K562 (cell line): ENCODE data around the gene CCDC32. TPM values are rescaled to one million over a fixed set of nuclear protein-coding genes. Genes with fewer than 3 reads are reported as not detected.
A peak's percentile ranks its signal among the peaks of the same experiment; 100 is the strongest.

ENCODE experiments used
- CAMTA2 ChIP-seq: fragments of 250-450 bp; sonication (Bioruptor Pico); conservative IDR thresholded peaks from 2 replicates; pipeline ENCODE4 v1.5.1; 2022
- CCAR2 ChIP-seq: fragments of 200-400 bp; formaldehyde crosslinking; IDR thresholded peaks from 2 replicates; pipeline ENCODE4 v1.6.1; 2017; ENCODE audit warnings: mild to moderate bottlenecking, low read depth, low read length
- HDAC1 ChIP-seq, 2 experiments: fragments of 450-650 bp; IDR thresholded peaks; 2 replicates each; pipeline ENCODE4 v1.6.1; 2016 to 2017; ENCODE audit warnings: inconsistent platforms in 1 of 2, mild to moderate bottlenecking in 1 of 2, moderate library complexity in 1 of 2
- HINFP ChIP-seq: fragments of 450-650 bp; conservative IDR thresholded peaks from 2 replicates; pipeline ENCODE4 v1.6.1; 2016; ENCODE audit warnings: missing genetic modification characterization, low read depth, mild to moderate bottlenecking, control low read depth, missing compliant biosample characterization
- HSF4 ChIP-seq: fragments of 250-450 bp; sonication (Bioruptor Pico); IDR thresholded peaks from 2 replicates; pipeline ENCODE4 v2.1.2; 2022; ENCODE audit warnings: mild to moderate bottlenecking, moderate library complexity, borderline replicate concordance
- IRF2 ChIP-seq: sonication (generic); formaldehyde crosslinking; IDR thresholded peaks from 2 replicates; pipeline ENCODE4 v1.8.1; 2022; ENCODE audit warnings: mild to moderate bottlenecking, missing genetic modification reagents
- KDM1A ChIP-seq, 2 experiments: fragments of 450-650 bp; IDR thresholded peaks; 2 replicates each; pipeline ENCODE4 v1.6.1; 2016; ENCODE audit warnings: mild to moderate bottlenecking in 2 of 2
- KDM5B ChIP-seq: fragments of 200-600 bp; sonication (generic); IDR thresholded peaks from 2 replicates; pipeline ENCODE4 v1.6.1; 2012; ENCODE audit warnings: low read depth, mild to moderate bottlenecking, moderate library complexity, low read length, control low read depth, inconsistent platforms; ENCODE audit not compliant: insufficient replicate concordance
- LCOR ChIP-seq: sonication (generic); formaldehyde crosslinking; IDR thresholded peaks from 2 replicates; pipeline ENCODE4 v1.8.0; 2022; ENCODE audit warnings: mild to moderate bottlenecking, missing genetic modification reagents
- MEIS2 ChIP-seq: fragments of 450-650 bp; IDR thresholded peaks from 2 replicates; pipeline ENCODE4 v1.6.1; 2014; ENCODE audit warnings: mild to moderate bottlenecking; ENCODE audit not compliant: partially characterized antibody
- NR2F6 ChIP-seq: fragments of 450-650 bp; formaldehyde crosslinking; IDR thresholded peaks from 2 replicates; pipeline ENCODE4 v1.4.0; 2020; ENCODE audit warnings: mild to moderate bottlenecking
- PCBP2 ChIP-seq: fragments of 200-400 bp; formaldehyde crosslinking; IDR thresholded peaks from 2 replicates; pipeline ENCODE4 v1.6.1; 2018; ENCODE audit warnings: low read length, low read depth, mild to moderate bottlenecking, moderate library complexity; ENCODE audit not compliant: poor library complexity, severe bottlenecking
- PHF8 ChIP-seq: fragments of 200-600 bp; sonication (generic); IDR thresholded peaks from 2 replicates; pipeline ENCODE4 v1.6.1; 2012; ENCODE audit warnings: mixed run types, mild to moderate bottlenecking, inconsistent platforms, low read length, moderate library complexity, borderline replicate concordance
- RBM14 ChIP-seq: fragments of 200-400 bp; formaldehyde crosslinking; IDR thresholded peaks from 2 replicates; pipeline ENCODE4 v1.6.1; 2018; ENCODE audit warnings: low read depth, mild to moderate bottlenecking, low read length, moderate library complexity, borderline replicate concordance; ENCODE audit not compliant: insufficient read depth
- RCOR1 ChIP-seq, 2 experiments: IDR thresholded peaks; 2 replicates each; pipeline ENCODE4 v1.6.1; 2012; ENCODE audit warnings: low read depth in 2 of 2, low read length in 2 of 2, borderline replicate concordance in 1 of 2, improper control_type of control experiment in 1 of 2
- SMARCA4 ChIP-seq: fragments of 450-650 bp; IDR thresholded peaks from 2 replicates; pipeline ENCODE4 v1.6.1; 2016
- SMARCE1 ChIP-seq: fragments of 450-650 bp; IDR thresholded peaks from 2 replicates; pipeline ENCODE4 v1.7.1; 2016; ENCODE audit warnings: mild to moderate bottlenecking
- SNAPC5 ChIP-seq: fragments of 250-450 bp; sonication (Bioruptor Pico); IDR thresholded peaks from 2 replicates; pipeline ENCODE4 v1.8.0; 2021; ENCODE audit warnings: moderate library complexity, mild to moderate bottlenecking, inconsistent platforms
- SREBF1 ChIP-seq: fragments of 150-350 bp; IDR thresholded peaks from 2 replicates; pipeline ENCODE4 v1.6.1; 2014; ENCODE audit warnings: antibody characterized with exemption, low read depth, low read length, borderline replicate concordance
- TARDBP ChIP-seq: fragments of 450-650 bp; IDR thresholded peaks from 2 replicates; pipeline ENCODE4 v1.6.1; 2016
- TBL1XR1 ChIP-seq, 2 experiments: IDR thresholded peaks; 2 replicates each; pipeline ENCODE4 v1.6.1; 2012; ENCODE audit warnings: improper control_type of control experiment in 2 of 2, low read length in 2 of 2, mild to moderate bottlenecking in 1 of 2
- TCF3 ChIP-seq: sonication (generic); formaldehyde crosslinking; IDR thresholded peaks from 2 replicates; pipeline ENCODE4 v1.4.0; 2020; ENCODE audit warnings: mild to moderate bottlenecking, missing genetic modification reagents
- THAP7 ChIP-seq: fragments of 250-450 bp; sonication (Bioruptor Pico); IDR thresholded peaks from 2 replicates; pipeline ENCODE4 v1.5.0; 2021
- TRIM24 ChIP-seq, 2 experiments: fragments of 450-650 bp; IDR thresholded peaks; 2 replicates each; pipeline ENCODE4 v1.6.1; 2016
- ZBTB8A ChIP-seq: fragments of 450-650 bp; IDR thresholded peaks from 2 replicates; pipeline ENCODE4 v1.6.1; 2018; ENCODE audit warnings: mild to moderate bottlenecking, moderate library complexity; ENCODE audit not compliant: partially characterized antibody
- ZNF280A ChIP-seq: fragments of 450-650 bp; IDR thresholded peaks from 2 replicates; pipeline ENCODE4 v1.6.1; 2018; ENCODE audit warnings: mild to moderate bottlenecking, low read depth; ENCODE audit not compliant: partially characterized antibody
- ZNF77 ChIP-seq: fragments of 250-450 bp; sonication (Bioruptor Pico); IDR thresholded peaks from 2 replicates; pipeline ENCODE4 v1.5.0; 2020
- polyA plus RNA-seq, 8 experiments: library from polyadenylated mRNA; depleted of rRNA in 4 of 8; stranded (reverse) in 5 of 8; unstranded in 3 of 8; fragments of >200 nt; fragmentation: Nextera tagmentation in 2 of 8; fragmentation: Illumina TruSeq in 1 of 8; extraction: Ambion mirVana in 2 of 8; extraction: Trizol in 1 of 8; gene quantifications; 2 replicates each; pipeline versions ENCODE4 v1.2.1 to v1.2.3, GENCODE V29; 2011 to 2014; ENCODE audit warnings: inconsistent platforms in 1 of 8, missing spikeins in 1 of 8
- total RNA-seq, 7 experiments: library from RNA; depleted of rRNA in 6 of 7; stranded (reverse); fragments of >200 nt in 6 of 7; fragmentation: Illumina TruSeq in 2 of 7; extraction: Trizol in 2 of 7; gene quantifications; 2 replicates each; pipeline versions ENCODE4 v1.2.1 to v1.2.3, GENCODE V29; 2011 to 2021; ENCODE audit warnings: low replicate concordance in 1 of 7

CCDC32 gene
- total and polyA plus RNA-seq, 9 of the 15 experiments (the other 6 are each of a cell fraction or from before 2014, with no cell fraction given): 22.2 to 94.8 (median 37.1) TPM

GRCh38 chr15:40558952-40559742 lies 5.7 kb downstream of the CCDC32 start (continued):
- TF ChIP-seq HINFP (tag) (no peak), HSF4 (CRISPR knock-in tag) (no peak), TARDBP (no peak), KDM1A (IDR thresholded peaks at IDR 0.05) (peak; percentile 83 to 87), ZNF77 (CRISPR knock-in tag) (no peak), RBM14 (no peak), PHF8 (no peak), LCOR (CRISPR knock-in tag) (0 out of 2 replicates have a peak, but pooled peaks have one; percentile 22), PCBP2 (no peak), KDM5B (no peak), TCF3 (CRISPR knock-in tag) (peak; percentile 98), CAMTA2 (CRISPR knock-in tag) (no peak), THAP7 (CRISPR knock-in tag) (no peak), RCOR1 (IDR thresholded peaks at IDR 0.05; ENCODE audit: borderline replicate concordance in 1 of 2, low read depth in 2 of 2, low read length in 2 of 2) (peak; percentile 79 to 85), IRF2 (no peak), ZNF280A (no peak), TBL1XR1 (IDR thresholded peaks at IDR 0.05; ENCODE audit: low read length in 2 of 2) (peak; percentile 46 to 78; a peak in 3 of 4 replicates), CCAR2 (no peak), SREBF1 (no peak), TRIM24 (IDR thresholded peaks at IDR 0.05) (peak; percentile 93 to 96), NR2F6 (CRISPR knock-in tag) (no peak), SMARCA4 (peak; percentile 97), HDAC1 (IDR thresholded peaks at IDR 0.05) (peak; percentile 12 to 81; a peak in 3 of 4 replicates), ZBTB8A (no peak), MEIS2 (peak; percentile 31), SMARCE1 (peak; percentile 91), SNAPC5 (CRISPR knock-in tag) (no peak)
